Measurements from ENCODE around the gene WIPI1. TPM values are rescaled to one million over a fixed set of nuclear protein-coding genes. Genes with fewer than 3 reads are reported as not detected.

WIPI1 gene
- total RNA-seq, 1 experiment from 2014 or later: 29.3 TPM

DNA sequence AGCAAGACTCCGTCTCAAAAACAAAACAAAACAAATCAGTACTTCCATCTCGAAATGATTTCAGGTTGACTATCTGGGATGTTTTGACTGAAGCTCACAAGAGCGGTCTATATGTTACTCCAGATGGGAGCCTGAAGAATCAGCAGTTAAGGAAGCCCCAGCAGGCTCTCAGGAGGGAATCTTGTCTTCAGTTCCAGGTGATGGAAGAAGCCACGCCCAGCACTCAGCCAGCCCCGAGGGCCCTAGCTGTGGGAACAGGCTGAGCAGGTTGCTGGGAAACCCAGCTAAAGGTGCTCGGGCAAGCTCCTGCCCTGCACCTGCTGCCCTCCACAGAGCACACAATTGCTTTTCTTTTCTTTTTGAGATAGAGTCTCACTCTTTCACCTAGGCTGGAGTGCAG is 32.4 kb downstream of the WIPI1 start:
- peak; percentile 83 for ATAC-seq
- ChIA-PET CTCF (interaction anchor here (0.5 to 2.1 kb wide), 7 partner anchors 12 to 252 kb away, joined by 3 to 20 read pairs (median 4); no protein-coding TSS in a partner anchor), POLR2A (no interaction called here)
- Mint-ChIP-seq H3K27ac (no peak overlapping the region), H3K36me3 (peaks cover 9% of the 10 kb centered on the region; the same call in 1 of the 2 replicates), H3K4me3 (no peak overlapping the region), H3K4me1 (peaks cover 30% of the 10 kb centered on the region), H3K27me3 (ENCODE audit: low read depth) (no peaks in the 10 kb centered on the region; the same call in 1 of the 2 replicates), H3K9me3 (no peaks in the 10 kb centered on the region)
- peak; percentile 57 for DNase-seq (ENCODE audit: low spot score)
- TF ChIP-seq ZNF219 (CRISPR knock-in tag; IDR thresholded peaks at IDR 0.05; ENCODE audit: borderline replicate concordance): no peak
- TF ChIP-seq, protein P1, sequence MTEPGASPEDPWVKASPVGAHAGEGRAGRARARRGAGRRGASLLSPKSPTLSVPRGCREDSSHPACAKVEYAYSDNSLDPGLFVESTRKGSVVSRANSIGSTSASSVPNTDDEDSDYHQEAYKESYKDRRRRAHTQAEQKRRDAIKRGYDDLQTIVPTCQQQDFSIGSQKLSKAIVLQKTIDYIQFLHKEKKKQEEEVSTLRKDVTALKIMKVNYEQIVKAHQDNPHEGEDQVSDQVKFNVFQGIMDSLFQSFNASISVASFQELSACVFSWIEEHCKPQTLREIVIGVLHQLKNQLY (CRISPR knock-in tag; IDR thresholded peaks at IDR 0.05): no peak
- TF ChIP-seq ZSCAN18 (CRISPR knock-in tag; IDR thresholded peaks at IDR 0.05): no peak
- TF ChIP-seq ERG (CRISPR knock-in tag; IDR thresholded peaks at IDR 0.05): no peak
- TF ChIP-seq HMGXB4 (CRISPR knock-in tag; IDR thresholded peaks at IDR 0.05): no peak
- TF ChIP-seq ETV6 (CRISPR knock-in tag; IDR thresholded peaks at IDR 0.05): no peak
- TF ChIP-seq, protein P2, sequence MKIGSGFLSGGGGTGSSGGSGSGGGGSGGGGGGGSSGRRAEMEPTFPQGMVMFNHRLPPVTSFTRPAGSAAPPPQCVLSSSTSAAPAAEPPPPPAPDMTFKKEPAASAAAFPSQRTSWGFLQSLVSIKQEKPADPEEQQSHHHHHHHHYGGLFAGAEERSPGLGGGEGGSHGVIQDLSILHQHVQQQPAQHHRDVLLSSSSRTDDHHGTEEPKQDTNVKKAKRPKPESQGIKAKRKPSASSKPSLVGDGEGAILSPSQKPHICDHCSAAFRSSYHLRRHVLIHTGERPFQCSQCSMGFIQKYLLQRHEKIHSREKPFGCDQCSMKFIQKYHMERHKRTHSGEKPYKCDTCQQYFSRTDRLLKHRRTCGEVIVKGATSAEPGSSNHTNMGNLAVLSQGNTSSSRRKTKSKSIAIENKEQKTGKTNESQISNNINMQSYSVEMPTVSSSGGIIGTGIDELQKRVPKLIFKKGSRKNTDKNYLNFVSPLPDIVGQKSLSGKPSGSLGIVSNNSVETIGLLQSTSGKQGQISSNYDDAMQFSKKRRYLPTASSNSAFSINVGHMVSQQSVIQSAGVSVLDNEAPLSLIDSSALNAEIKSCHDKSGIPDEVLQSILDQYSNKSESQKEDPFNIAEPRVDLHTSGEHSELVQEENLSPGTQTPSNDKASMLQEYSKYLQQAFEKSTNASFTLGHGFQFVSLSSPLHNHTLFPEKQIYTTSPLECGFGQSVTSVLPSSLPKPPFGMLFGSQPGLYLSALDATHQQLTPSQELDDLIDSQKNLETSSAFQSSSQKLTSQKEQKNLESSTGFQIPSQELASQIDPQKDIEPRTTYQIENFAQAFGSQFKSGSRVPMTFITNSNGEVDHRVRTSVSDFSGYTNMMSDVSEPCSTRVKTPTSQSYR (CRISPR knock-in tag; IDR thresholded peaks at IDR 0.05): no peak
- TF ChIP-seq ZNF416 (CRISPR knock-in tag; IDR thresholded peaks at IDR 0.05): peak; percentile 90; the same call in 1 of the 2 replicates
- TF ChIP-seq CBFB (CRISPR knock-in tag; IDR thresholded peaks at IDR 0.05; ENCODE audit: low read depth): no peak

- ATAC-seq (peak; percentile 18), DNase-seq (ENCODE audit: low spot score) (no peak)
- Mint-ChIP-seq H3K27me3 (ENCODE audit: low read depth) (no peaks in the 10 kb centered on the region; the same call in 1 of the 2 replicates), H3K9me3 (no peaks in the 10 kb centered on the region), H3K4me1 (peaks cover 32% of the 10 kb centered on the region), H3K27ac (peak overlapping the region; percentile 89; the same call in 1 of the 2 replicates), H3K4me3 (no peak overlapping the region), H3K36me3 (peaks cover 11% of the 10 kb centered on the region; the same call in 1 of the 2 replicates)
- ChIA-PET CTCF (interaction anchor here (0.5 to 2.1 kb wide), 6 partner anchors 12 to 48 kb away, joined by 3 to 20 read pairs (median 4); no protein-coding TSS in a partner anchor), POLR2A (no interaction called here)
- no peak for TF ChIP-seq JAZF1 (CRISPR knock-in tag; IDR thresholded peaks at IDR 0.05)
- TF ChIP-seq FOXJ3 (CRISPR knock-in tag; IDR thresholded peaks at IDR 0.05; ENCODE audit: borderline replicate concordance): no peak
- TF ChIP-seq FOXK1 (CRISPR knock-in tag; IDR thresholded peaks at IDR 0.05): 0 out of 2 replicates have a peak, but pooled peaks have one; percentile 31
- TF ChIP-seq HMGA2 (CRISPR knock-in tag; IDR thresholded peaks at IDR 0.05): no peak
Observed at GRCh38 chr17:68424203-68424602, 33.1 kb downstream of the WIPI1 start.

DNA sequence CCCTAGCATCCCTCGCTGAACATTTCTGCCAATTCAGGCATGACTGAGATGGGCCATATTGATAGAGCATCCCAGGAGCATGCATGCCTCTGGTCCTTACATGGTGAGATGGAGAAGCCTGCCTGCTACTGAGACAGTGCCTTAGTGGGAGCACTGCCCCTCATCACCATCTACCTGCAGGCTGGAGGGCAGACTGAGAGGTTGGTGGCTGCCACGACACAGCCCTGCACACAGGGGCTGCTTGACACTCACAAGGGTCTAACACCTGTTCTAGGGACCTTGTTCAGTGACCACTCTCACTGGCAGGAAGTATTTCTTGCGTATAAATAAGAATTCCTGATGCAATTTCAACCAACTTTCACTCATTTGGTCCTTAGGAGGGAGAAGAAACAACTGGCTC is 34.0 kb downstream of the WIPI1 start:
- DNase-seq (ENCODE audit: low spot score): no peak
- H3K27me3 Mint-ChIP-seq (ENCODE audit: low read depth): no peaks in the 10 kb centered on the region; the same call in 1 of the 2 replicates
- H3K36me3 Mint-ChIP-seq: peaks cover 13% of the 10 kb centered on the region; the same call in 1 of the 2 replicates
- peaks cover 40% of the 10 kb centered on the region for H3K4me1 Mint-ChIP-seq
- ATAC-seq: no peak
- H3K4me3 Mint-ChIP-seq: no peak overlapping the region
- ChIA-PET POLR2A (no interaction called here), CTCF (interaction anchor here (0.9 kb wide), 1 partner anchor 9 kb away, joined by 4 read pairs; no protein-coding TSS in a partner anchor)
- no peaks in the 10 kb centered on the region for H3K9me3 Mint-ChIP-seq
- no peak overlapping the region for H3K27ac Mint-ChIP-seq
- TF ChIP-seq, protein P3, sequence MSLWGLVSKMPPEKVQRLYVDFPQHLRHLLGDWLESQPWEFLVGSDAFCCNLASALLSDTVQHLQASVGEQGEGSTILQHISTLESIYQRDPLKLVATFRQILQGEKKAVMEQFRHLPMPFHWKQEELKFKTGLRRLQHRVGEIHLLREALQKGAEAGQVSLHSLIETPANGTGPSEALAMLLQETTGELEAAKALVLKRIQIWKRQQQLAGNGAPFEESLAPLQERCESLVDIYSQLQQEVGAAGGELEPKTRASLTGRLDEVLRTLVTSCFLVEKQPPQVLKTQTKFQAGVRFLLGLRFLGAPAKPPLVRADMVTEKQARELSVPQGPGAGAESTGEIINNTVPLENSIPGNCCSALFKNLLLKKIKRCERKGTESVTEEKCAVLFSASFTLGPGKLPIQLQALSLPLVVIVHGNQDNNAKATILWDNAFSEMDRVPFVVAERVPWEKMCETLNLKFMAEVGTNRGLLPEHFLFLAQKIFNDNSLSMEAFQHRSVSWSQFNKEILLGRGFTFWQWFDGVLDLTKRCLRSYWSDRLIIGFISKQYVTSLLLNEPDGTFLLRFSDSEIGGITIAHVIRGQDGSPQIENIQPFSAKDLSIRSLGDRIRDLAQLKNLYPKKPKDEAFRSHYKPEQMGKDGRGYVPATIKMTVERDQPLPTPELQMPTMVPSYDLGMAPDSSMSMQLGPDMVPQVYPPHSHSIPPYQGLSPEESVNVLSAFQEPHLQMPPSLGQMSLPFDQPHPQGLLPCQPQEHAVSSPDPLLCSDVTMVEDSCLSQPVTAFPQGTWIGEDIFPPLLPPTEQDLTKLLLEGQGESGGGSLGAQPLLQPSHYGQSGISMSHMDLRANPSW (CRISPR knock-in tag; conservative IDR thresholded peaks at IDR 0.05; ENCODE audit: low read depth): no peak
- TF ChIP-seq E2F1 (CRISPR knock-in tag; IDR thresholded peaks at IDR 0.05): no peak
- TF ChIP-seq, protein P4, sequence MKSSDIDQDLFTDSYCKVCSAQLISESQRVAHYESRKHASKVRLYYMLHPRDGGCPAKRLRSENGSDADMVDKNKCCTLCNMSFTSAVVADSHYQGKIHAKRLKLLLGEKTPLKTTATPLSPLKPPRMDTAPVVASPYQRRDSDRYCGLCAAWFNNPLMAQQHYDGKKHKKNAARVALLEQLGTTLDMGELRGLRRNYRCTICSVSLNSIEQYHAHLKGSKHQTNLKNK (CRISPR knock-in tag; IDR thresholded peaks at IDR 0.05): no peak
- TF ChIP-seq RELA (CRISPR knock-in tag; IDR thresholded peaks at IDR 0.05; ENCODE audit: borderline replicate concordance): no peak
- no peak for TF ChIP-seq FOXK1 (CRISPR knock-in tag; IDR thresholded peaks at IDR 0.05)
- no peak for TF ChIP-seq SP1 (CRISPR knock-in tag; conservative IDR thresholded peaks at IDR 0.05)

All from WTC11 (cell line).